HG02759 (cell line): ENCODE data around the gene HSD11B2.

Experiments
- ATAC-seq: cut with Tn5 transposase; IDR thresholded peaks from one replicate; pipeline ENCODE4 v1.9.1; 2021; ENCODE audit warnings: mild to moderate bottlenecking, moderate library complexity; ENCODE audit not compliant: unreplicated experiment

The HSD11B2 gene

GRCh38 chr16:67470359-67470758 lies 39.4 kb downstream of the HSD11B2 start:
- no peak for ATAC-seq

GRCh38 chr16:67471758-67472384 lies 41.0 kb downstream of the HSD11B2 start:
- ATAC-seq: no peak

DNA sequence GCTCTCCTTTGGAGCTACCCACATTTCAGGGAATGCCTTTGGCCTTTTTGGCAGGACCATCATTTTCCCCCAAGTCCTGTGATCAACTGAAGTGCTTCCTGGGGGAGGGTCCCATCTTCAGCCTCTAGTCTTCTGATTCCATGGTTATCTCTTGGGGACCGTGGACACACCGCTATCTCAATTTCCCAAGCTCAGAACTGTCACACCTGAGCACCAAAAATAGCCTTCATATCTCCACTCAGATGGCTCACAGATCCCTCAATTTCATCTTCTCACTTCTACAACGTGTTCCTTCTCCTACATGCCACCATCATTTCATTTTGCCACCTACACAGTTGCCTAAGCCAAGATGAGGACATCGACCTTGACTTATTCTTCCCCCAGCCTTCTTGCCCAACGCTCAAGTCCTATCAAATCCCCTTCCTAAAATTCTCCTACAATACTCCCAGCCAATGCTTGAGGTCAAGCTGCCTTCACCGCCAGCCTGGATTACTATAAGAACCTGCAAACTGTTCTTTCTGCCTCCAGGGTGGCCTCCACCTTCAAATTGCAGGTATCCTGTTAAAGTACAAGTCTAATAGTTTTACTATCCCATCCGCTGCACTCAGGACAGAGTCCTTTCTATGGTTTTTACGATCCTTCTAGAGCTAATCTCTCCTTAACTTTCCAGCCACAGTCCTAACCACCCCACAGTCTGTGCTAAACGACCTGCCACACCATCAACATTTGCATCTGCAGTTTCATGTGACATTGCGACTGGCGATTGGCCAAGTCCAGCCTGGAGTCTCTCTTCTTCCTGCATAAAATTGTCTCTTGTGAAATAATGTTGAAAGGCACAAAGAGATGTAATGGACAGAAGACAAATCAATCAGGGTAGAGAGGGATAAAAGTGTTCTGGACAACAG lies 43.9 kb downstream of the HSD11B2 start:
- no peak for ATAC-seq

DNA sequence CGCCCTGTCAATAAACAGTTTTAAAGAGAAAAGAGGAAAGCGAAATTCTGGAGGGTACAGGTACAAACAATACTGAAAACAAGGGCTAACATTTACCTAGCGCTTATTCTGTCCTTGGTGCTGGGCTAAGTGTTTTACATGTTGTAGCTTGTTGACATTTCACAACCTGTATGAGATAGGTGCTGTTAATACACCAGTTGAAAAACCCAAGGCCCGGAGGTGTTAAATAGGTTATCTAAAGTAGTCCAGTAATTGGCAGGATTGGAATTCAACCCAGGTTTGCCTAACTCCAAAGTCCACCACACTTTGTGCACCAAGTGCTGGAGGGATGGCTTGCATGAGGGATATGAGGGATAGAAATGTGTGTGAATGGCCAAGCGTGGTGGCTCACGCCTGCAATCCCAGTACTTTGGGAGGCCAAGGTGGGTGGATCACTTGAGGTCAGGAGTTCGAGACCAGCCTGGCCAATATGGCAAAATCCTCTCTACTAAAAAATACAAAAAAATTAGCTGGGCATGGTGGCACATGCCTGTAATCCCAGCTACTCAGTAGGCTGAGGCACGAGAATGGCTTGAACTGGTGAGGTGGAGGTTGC lies 47.1 kb downstream of the HSD11B2 start:
- ATAC-seq: no peak

- peak; percentile 96 for ATAC-seq
Measured at GRCh38 chr16:67480833-67481560, 50.1 kb downstream of the HSD11B2 start, which contains the start of gene ATP6V0D1. Gene ATP6V0D1 (minus strand): TSS chr16:67481157. CDS start chr16:67481086, 71 bp downstream.

- peak; percentile 3 for ATAC-seq
Measured at GRCh38 chr16:67481561-67482232, 50.8 kb downstream of the HSD11B2 start.

- ATAC-seq: no peak
Measured at GRCh38 chr16:67482233-67482924, 51.5 kb downstream of the HSD11B2 start.

GRCh38 chr16:67483150-67483549 lies 52.2 kb downstream of the HSD11B2 start, which contains the start of gene AGRP:
Gene AGRP (minus strand): TSS chr16:67483547. CDS start chr16:67483398, 149 bp downstream.
- no peak for ATAC-seq

GRCh38 chr16:67483731-67484525 lies 53.0 kb downstream of the HSD11B2 start:
- no peak for ATAC-seq

GRCh38 chr16:67486805-67487204 lies 55.9 kb downstream of the HSD11B2 start:
- ATAC-seq: no peak
